NCI-H128 (cell line): Measurements from ENCODE around the gene ENTPD8.
"Not testable (repeated sequence)": the region's sequence is repeated elsewhere in the genome, so short reads cannot be mapped to it uniquely, and the experiment has no call there.

ENCODE experiments used
- DNase-seq: peaks from one replicate; lab custom pipeline; 2025; ENCODE audit not compliant: unreplicated experiment; lab: John Stamatoyannopoulos, UW

The ENTPD8 gene

DNA sequence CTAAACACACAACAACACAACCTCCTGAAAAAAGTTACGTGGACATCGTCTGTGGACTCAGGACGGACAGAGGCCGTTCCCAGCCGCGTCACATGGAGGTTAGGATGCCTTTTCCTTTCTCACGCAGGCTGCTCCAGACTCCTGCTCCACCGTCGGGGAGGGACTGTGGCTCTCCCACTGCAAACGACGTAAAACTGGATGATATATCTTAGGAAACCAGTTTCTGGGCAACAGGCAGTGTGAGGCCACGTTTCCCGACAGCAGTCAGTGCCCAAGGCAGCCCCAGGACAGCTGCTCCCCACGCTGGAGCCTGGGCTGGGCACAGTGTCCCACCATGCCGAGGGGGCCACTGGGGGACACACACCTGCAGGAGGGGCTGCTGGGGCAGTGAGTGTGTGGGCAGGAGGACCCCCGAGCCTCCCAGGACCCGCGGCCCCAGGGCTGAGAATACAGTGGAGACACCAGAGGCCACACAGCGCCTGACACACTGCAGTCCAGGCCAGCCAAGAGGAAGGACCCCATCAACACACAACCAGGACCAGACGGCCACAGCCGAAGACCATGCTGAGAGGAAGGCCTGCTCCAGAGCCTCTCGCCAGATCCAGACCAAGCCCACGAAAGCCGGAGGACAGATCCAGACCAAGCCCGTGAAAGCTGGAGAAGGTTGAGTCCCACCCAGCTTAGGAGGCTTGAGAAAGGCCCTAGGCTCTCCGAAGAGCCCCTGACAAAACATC is 44.4 kb downstream of the ENTPD8 start:
- no peak for DNase-seq

DNA sequence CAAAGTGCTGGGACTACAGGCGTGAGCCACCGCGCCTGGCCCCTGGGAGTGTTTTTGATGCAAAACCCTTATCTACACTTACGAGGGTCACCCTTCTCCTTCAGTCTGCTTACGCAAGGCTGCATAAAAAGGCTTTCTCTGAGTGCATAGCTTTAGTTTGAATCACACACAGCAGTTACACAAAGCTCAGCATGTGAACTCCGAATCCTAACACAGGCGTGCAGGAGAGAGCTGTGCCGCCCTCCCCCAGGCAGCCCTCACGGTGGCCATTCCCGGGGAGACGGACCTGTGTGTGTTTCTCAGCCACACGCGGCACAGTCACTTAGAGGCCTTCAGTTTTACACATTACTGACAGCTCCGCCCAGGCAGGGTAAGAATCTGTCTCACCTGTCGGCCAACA is 44.9 kb downstream of the ENTPD8 start:
- no peak for DNase-seq

DNA sequence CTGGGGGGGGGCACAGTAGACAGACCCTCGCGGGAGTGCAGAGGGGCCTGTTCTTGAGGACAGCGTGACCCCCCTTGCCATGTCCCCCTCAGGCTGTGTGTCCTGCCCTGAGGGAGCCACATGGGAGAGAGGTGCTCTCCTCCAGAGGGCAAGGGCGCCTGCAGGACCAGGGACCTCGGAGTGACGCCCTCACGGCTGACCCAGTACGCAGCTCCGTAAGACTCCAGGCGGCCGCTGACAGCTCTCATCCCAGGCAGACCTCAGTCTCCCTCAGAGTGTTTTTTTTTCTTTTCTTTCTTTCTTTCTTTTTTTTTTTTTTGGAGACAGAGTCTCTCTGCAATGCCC is 45.5 kb downstream of the ENTPD8 start:
- DNase-seq: no peak

DNA sequence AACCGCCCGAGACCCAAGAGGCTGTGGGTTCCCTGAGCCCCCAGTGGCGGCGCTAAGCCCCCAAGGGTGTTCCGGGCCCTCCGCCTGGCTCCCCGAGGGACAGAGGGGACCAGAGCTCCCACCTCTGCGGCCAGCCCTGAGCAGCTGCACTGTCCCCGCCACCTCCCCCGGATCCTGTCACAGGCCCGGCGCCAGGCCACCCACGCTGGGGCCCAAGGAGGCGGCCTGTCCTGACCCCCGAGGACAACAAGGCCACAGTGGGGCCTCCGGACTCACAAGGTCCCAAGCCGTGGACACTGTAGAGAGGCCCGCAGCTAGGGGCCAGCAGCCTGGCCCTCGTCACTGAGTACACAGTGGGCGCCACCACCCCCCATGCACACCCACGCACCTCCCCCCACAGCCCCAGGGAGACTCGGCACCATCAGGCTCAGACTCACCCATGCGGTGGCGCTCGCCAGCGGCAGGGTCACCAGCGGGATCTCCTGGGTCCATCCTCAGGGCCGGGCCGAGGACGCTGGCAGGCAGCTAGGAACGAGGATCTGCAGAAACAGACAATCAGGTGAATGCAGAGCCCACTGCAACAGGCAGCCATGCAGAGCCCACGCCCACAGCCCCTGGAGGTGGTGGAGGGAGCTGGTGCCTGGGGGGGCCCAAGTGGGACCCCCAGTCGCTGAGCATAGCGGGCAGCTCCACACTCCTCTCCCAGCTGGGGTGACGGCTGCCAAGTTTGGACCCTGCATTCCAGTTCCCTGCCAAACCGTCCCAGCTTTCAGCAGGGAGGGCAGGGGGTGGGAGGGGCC is 46.1 kb downstream of the ENTPD8 start:
- DNase-seq: no peak

GRCh38 chr9:137393176-137394150 is 47.7 kb downstream of the ENTPD8 start:
- no peak for DNase-seq

DNA sequence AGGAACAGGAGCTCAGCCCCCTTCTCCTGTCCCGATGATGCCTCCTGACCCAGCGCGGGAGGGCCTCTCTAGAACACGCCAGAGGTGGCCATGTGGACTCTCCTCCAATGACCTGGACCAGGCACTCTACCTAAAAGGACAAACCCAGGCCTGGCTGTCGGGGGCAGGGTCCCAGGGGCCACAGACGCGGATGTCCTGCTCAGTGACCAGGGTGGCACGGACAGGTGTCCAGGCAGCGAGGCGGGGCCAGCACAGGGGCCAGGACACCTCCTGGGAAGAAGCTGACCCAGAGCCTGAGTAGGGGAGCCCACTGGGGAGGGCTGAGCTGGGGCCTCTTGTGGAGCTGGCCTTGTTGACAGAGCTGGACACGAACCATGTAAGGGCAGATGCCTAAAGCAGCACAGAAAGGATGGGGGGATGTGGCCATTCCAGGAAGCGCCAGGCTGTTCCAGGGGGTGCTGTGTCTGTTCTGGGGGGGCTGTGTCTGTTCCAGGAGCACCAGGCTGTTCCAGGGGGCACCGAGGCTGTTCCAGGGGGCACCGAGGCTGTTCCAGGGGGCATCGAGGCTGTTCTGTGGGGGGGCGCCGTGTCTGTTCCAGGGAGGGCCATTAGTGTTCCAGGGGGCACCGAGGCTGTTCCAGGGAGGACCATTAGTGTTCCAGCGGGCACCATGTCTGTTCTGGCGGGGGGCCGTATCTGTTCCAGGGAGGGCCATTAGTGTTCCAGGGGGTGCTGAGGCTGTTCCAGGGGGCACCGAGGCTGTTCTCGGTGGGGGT is 48.7 kb downstream of the ENTPD8 start:
- no peak for DNase-seq

GRCh38 chr9:137391411-137391754 is 49.8 kb downstream of the ENTPD8 start:
- no peak for DNase-seq

DNA sequence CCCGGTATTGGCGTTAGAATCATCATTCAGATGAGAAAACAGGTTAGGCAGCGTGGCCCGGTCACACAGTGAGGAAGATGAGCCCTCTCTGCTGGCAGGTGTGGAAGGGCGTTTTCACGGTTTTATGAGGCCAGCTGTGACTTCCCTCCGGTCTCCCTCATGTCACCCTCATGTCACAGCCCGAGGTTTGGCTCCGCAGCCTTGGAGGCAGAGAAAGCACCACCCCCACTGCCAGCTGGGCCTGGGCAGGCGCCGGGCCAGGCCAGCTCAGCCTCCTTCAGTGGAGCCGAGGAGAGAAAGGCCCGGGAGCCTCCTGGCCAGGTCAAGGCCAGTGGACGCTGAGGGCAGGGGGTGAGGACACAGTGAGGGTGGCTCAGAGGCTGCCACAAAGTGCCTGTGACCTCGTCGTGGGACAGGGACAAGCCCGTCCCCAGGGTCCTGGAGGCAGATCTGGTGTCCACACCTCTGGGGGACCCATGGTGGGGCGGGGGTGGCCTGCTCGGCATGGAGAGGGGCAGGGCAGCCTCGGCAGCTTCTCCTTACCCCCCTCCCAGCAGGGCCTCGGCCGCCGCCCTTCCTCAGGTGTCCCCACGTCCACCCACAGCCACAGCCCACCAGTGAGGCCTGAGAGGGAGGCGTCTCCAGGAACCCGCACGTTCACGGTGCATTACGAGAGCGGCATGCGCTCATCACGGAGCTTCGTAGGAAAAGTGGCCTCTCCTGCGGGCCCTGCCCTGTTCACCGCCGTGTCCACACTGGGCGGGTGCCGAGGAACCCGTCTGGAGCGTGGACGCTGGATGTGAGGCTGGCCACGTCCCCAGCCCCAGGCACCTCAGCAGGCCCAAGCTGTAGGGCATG is 50.4 kb downstream of the ENTPD8 start:
- DNase-seq: no peak

GRCh38 chr9:137389428-137389746 is 51.8 kb downstream of the ENTPD8 start:
- DNase-seq: no peak

- DNase-seq: no peak
Observed at GRCh38 chr9:137388589-137389427, 52.3 kb downstream of the ENTPD8 start.

DNA sequence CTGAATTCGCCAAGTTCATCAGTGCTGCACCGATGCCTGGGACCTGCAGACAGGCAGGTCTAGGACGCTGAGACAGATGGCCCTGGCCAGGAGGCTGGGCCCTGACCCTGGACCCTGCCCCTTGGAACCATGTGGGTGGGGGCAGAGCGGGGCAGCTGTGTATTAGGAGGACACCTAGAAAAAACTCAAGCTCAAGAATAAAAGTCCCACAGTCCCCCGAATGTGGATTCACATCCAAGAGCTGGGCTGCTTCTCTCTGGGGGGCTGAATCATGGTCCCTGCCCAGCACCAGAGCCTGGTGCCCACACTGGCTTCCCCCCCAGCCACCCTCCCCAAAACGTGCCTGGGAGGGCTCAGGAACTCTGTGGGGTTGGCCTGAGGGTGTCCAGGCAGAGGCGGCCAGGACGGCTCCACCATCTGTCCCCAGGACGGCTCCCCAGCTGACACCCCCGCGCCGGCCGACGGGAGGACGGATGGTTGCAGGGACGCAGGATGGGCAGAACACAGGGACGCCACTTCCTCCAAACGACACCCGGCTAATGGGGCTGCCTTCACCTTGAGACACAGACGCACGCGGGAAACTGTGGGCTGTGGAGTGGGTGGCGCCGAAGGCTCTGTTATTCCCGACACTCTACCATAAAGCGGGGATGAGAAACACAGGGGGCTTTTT is 53.1 kb downstream of the ENTPD8 start:
- DNase-seq: no peak

DNA sequence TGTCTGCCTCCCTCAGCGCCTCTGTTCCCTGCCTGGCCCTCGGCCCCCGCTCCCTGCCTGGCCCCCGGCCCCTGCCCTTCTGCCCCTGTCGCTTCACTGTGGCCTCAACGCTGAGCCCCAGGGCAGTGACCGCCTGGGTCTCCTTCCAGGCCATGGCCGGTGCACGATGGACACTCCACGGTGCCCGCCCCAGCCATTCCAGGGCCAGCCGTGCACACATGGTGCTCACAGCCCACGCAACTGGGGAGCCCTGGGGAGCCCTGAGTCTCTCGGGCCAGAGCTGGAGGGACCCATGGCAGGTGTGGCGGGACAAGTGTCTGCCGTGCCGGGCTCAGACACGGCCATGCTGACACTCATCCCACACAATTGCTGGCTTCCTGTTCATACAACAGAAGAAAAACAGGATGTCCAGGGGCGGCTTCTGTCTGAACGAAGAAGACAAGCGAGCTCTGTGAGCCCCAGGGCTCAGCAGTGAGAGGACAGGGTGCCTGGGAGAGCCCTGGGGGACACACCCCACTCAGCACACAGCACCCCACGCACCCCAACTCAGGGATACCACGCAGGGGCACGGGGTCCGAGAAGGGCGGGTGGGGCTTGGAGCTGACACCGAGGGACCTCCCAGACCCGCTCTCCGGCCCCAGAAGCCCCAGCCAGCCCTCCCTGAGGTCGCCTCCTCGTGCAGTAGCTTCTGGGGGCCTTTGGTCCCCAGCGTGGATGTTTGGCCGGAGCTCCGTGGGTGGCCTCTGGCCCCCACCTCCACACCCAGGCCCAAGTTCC is 53.9 kb downstream of the ENTPD8 start:
- no peak for DNase-seq

- DNase-seq: not testable (repeated sequence)
Observed at GRCh38 chr9:137386507-137387113, 54.5 kb downstream of the ENTPD8 start.

GRCh38 chr9:137385061-137385655 is 56.0 kb downstream of the ENTPD8 start:
- no peak for DNase-seq
